GM23248 (cell line): ENCODE results near the gene PNISR. TPM values are rescaled to one million over a fixed set of nuclear protein-coding genes. Genes with fewer than 3 reads are reported as not detected.

ENCODE experiments used
- DNase-seq: peaks from one replicate; pipeline ENCODE4 v3.0.0-alpha.2; 2015
- H2AFZ ChIP-seq: fragments of 200-600 bp; sonication (generic); 2 replicates; pipeline ENCODE4 v1.6.1; 2016; ENCODE audit warnings: antibody characterized with exemption
- H3F3A ChIP-seq: fragments of 200-600 bp; sonication (generic); 2 replicates; pipeline ENCODE4 v1.6.1; 2016; ENCODE audit warnings: mild to moderate bottlenecking, antibody characterized with exemption, mixed run types; ENCODE audit not compliant: insufficient read depth
- H3K27ac ChIP-seq: fragments of 200-600 bp; sonication (generic); 2 replicates; pipeline ENCODE4 v1.5.1; 2016; ENCODE audit warnings: mild to moderate bottlenecking
- H3K27me3 ChIP-seq: fragments of 200-600 bp; sonication (generic); replicated peaks from 2 replicates; pipeline ENCODE4 v1.6.1; 2016; ENCODE audit warnings: mild to moderate bottlenecking; ENCODE audit not compliant: insufficient read depth
- H3K36me3 ChIP-seq: fragments of 200-600 bp; sonication (generic); 2 replicates; pipeline ENCODE4 v1.6.1; 2016; ENCODE audit warnings: low read depth, mild to moderate bottlenecking
- H3K4me1 ChIP-seq: fragments of 200-600 bp; sonication (generic); 2 replicates; pipeline ENCODE4 v1.6.1; 2016; ENCODE audit warnings: mild to moderate bottlenecking; ENCODE audit not compliant: insufficient read depth
- H3K4me2 ChIP-seq: fragments of 200-600 bp; sonication (generic); one replicate; pipeline ENCODE4 v1.6.1; 2016; ENCODE audit warnings: mild to moderate bottlenecking; ENCODE audit not compliant: unreplicated experiment
- H3K4me3 ChIP-seq: fragments of 200-600 bp; sonication (generic); 2 replicates; pipeline ENCODE4 v1.5.1; 2016; ENCODE audit warnings: mild to moderate bottlenecking
- H3K79me2 ChIP-seq: fragments of 200-600 bp; sonication (generic); 2 replicates; pipeline ENCODE4 v1.6.1; 2016; ENCODE audit warnings: mild to moderate bottlenecking; ENCODE audit not compliant: insufficient read depth
- H3K9ac ChIP-seq: fragments of 200-600 bp; sonication (generic); 2 replicates; pipeline ENCODE4 v1.6.1; 2016; ENCODE audit warnings: mild to moderate bottlenecking
- H3K9me2 ChIP-seq: fragments of 200-600 bp; sonication (generic); 2 replicates; pipeline ENCODE4 v1.6.1; 2016; ENCODE audit warnings: mixed run types, mild to moderate bottlenecking, moderate library complexity; ENCODE audit not compliant: insufficient read depth
- H3K9me3 ChIP-seq: fragments of 200-600 bp; sonication (generic); one replicate; pipeline ENCODE4 v1.6.1; 2017; ENCODE audit warnings: low read depth
- H4K20me1 ChIP-seq: fragments of 200-600 bp; sonication (generic); 2 replicates; pipeline ENCODE4 v1.6.0; 2016; ENCODE audit not compliant: insufficient read depth
- EZH2 ChIP-seq: fragments of 200-600 bp; sonication (generic); IDR thresholded peaks from 2 replicates; pipeline ENCODE4 v1.6.1; 2018; ENCODE audit warnings: antibody characterized with exemption, mild to moderate bottlenecking; ENCODE audit not compliant: insufficient read depth, poor library complexity, severe bottlenecking
- EZH2phosphoT487 ChIP-seq: fragments of 200-600 bp; sonication (generic); IDR thresholded peaks from 2 replicates; pipeline ENCODE4 v1.6.1; 2018; ENCODE audit warnings: antibody characterized with exemption, moderate library complexity, mild to moderate bottlenecking, low read depth; ENCODE audit not compliant: insufficient read depth
- WGBS, 2 experiments: methylation state at CpG; one replicate each; pipeline ENCODE4 v1.1.6; 2015 to 2017; ENCODE audit warnings: low lambda C conversion rate in 2 of 2, low coverage in 1 of 2; ENCODE audit errors: missing lambda C conversion rate in 2 of 2; 5-methylcytosine and 5-hydroxymethylcytosine counted together
- in situ Hi-C: fragments of 300-500 bp; cut with MboI; formaldehyde crosslinking; loops from 2 replicates; pipeline ENCODE4 v1.15.0; 2020
- polyA plus RNA-seq: library from polyadenylated mRNA; unstranded; fragments of >200 nt; fragmentation: Nextera tagmentation; extraction: Ambion mirVana; gene quantifications from 2 replicates; pipeline ENCODE4 v1.2.1, GENCODE V29; 2016
- total RNA-seq: library from RNA; depleted of rRNA; stranded (reverse); fragments of >200 nt; shearing (Covaris generic); gene quantifications from 2 replicates; pipeline ENCODE4 v1.2.3, GENCODE V29; 2014

The PNISR gene
- total and polyA plus RNA-seq, 2 experiments from 2014 or later: 46.6 to 55.8 TPM

GRCh38 chr6:99393366-99393697 is 31.8 kb downstream of the PNISR start:
- Histone ChIP-seq H3K9ac (peak overlapping the region; percentile 94), H3K79me2 (no peaks in the 10 kb centered on the region), H3K4me3 (peak overlapping the region; percentile 95), H3K36me3 (peaks cover 10% of the 10 kb centered on the region), H3K27me3 (no peaks in the 10 kb centered on the region), H3K4me2 (peak overlapping the region; percentile 68), H2AFZ (peak overlapping the region; percentile 98), H3F3A (peaks cover 28% of the 10 kb centered on the region), H3K9me3 (no peaks in the 10 kb centered on the region), H4K20me1 (no peaks in the 10 kb centered on the region), H3K9me2 (no peaks in the 10 kb centered on the region), H3K27ac (peak overlapping the region; percentile 80), H3K4me1 (no peaks in the 10 kb centered on the region)
- no peak for TF ChIP-seq EZH2
- no peak for TF ChIP-seq EZH2phosphoT487
- in situ Hi-C loops: no loop called here
- 1 to 3% methylated on average over 2 of the region's 2 CpGs for WGBS, 2 experiments
- no peak for DNase-seq

GRCh38 chr6:99390896-99391295 is 34.2 kb downstream of the PNISR start:
- Histone ChIP-seq H3K36me3 (no peaks in the 10 kb centered on the region), H2AFZ (no peak overlapping the region), H3K4me3 (no peak overlapping the region), H4K20me1 (no peaks in the 10 kb centered on the region), H3K9me2 (no peaks in the 10 kb centered on the region), H3K79me2 (no peaks in the 10 kb centered on the region), H3K9ac (no peak overlapping the region), H3K4me1 (no peaks in the 10 kb centered on the region), H3K9me3 (no peaks in the 10 kb centered on the region), H3K27ac (no peak overlapping the region), H3F3A (peaks cover 17% of the 10 kb centered on the region), H3K27me3 (no peaks in the 10 kb centered on the region), H3K4me2 (no peak overlapping the region)
- DNase-seq: no peak
- TF ChIP-seq EZH2 (no peak), EZH2phosphoT487 (no peak)
- 92 to 95% methylated on average over 3 of the region's 3 CpGs for WGBS, 2 experiments
- in situ Hi-C loops: no loop called here

GRCh38 chr6:99384507-99384906 is 40.6 kb downstream of the PNISR start:
- no peaks in the 10 kb centered on the region for H3K9me2 ChIP-seq
- H2AFZ ChIP-seq: no peak overlapping the region
- in situ Hi-C loops: no loop called here
- no peaks in the 10 kb centered on the region for H3K9me3 ChIP-seq
- H3K4me1 ChIP-seq: no peaks in the 10 kb centered on the region
- no peaks in the 10 kb centered on the region for H3K36me3 ChIP-seq
- H3K4me2 ChIP-seq: no peak overlapping the region
- no peak for DNase-seq
- no peaks in the 10 kb centered on the region for H3F3A ChIP-seq
- H4K20me1 ChIP-seq: no peaks in the 10 kb centered on the region
- 85 to 91% methylated on average over 3 of the region's 3 CpGs for WGBS, 2 experiments
- no peak overlapping the region for H3K4me3 ChIP-seq
- no peak overlapping the region for H3K9ac ChIP-seq
- H3K27ac ChIP-seq: no peak overlapping the region
- H3K27me3 ChIP-seq: no peaks in the 10 kb centered on the region
- TF ChIP-seq EZH2phosphoT487: no peak
- H3K79me2 ChIP-seq: no peaks in the 10 kb centered on the region

GRCh38 chr6:99378636-99379035 is 46.5 kb downstream of the PNISR start:
- Histone ChIP-seq H3K4me1 (no peaks in the 10 kb centered on the region), H3K27me3 (no peaks in the 10 kb centered on the region), H4K20me1 (no peaks in the 10 kb centered on the region), H2AFZ (no peak overlapping the region), H3K27ac (no peak overlapping the region), H3K9me2 (no peaks in the 10 kb centered on the region), H3K9ac (no peak overlapping the region), H3K36me3 (no peaks in the 10 kb centered on the region), H3K79me2 (no peaks in the 10 kb centered on the region), H3K4me3 (no peak overlapping the region), H3F3A (no peaks in the 10 kb centered on the region), H3K4me2 (no peak overlapping the region), H3K9me3 (no peaks in the 10 kb centered on the region)
- in situ Hi-C loops: no loop called here
- TF ChIP-seq EZH2 (no peak), EZH2phosphoT487 (no peak)
- DNase-seq: no peak

GRCh38 chr6:99369533-99369932 is 55.6 kb downstream of the PNISR start:
- H3K4me2 ChIP-seq: no peak overlapping the region
- H3K79me2 ChIP-seq: no peaks in the 10 kb centered on the region
- in situ Hi-C loops: no loop called here
- H3K9me3 ChIP-seq: no peaks in the 10 kb centered on the region
- H3K4me3 ChIP-seq: no peak overlapping the region
- H2AFZ ChIP-seq: no peak overlapping the region
- no peak for DNase-seq
- H4K20me1 ChIP-seq: no peaks in the 10 kb centered on the region
- no peak overlapping the region for H3K9ac ChIP-seq
- no peaks in the 10 kb centered on the region for H3K9me2 ChIP-seq
- H3K36me3 ChIP-seq: no peaks in the 10 kb centered on the region
- no peak overlapping the region for H3K27ac ChIP-seq
- no peaks in the 10 kb centered on the region for H3F3A ChIP-seq
- TF ChIP-seq EZH2phosphoT487: no peak
- TF ChIP-seq EZH2: no peak
- H3K27me3 ChIP-seq: no peaks in the 10 kb centered on the region
- no peaks in the 10 kb centered on the region for H3K4me1 ChIP-seq
